Subcutaneous abdominal adipose tissue (tissue), 5 donors: ENCODE data around the gene PTCD1.

Source experiments
- H3K27ac ChIP-seq: one replicate; pipeline ENCODE4 v1.7.0; 2013; ENCODE audit warnings: low read depth, mild to moderate bottlenecking, inconsistent platforms, low read length, moderate library complexity
- H3K27me3 ChIP-seq, 5 donors: one replicate each; pipeline ENCODE4 v1.7.0; 2013; ENCODE audit warnings: low read length in 5 of 5, inconsistent platforms in 1 of 5; ENCODE audit not compliant: control insufficient read depth in 5 of 5, insufficient read depth in 4 of 5
- H3K36me3 ChIP-seq, 5 donors: one replicate each; pipeline ENCODE4 v1.7.0; 2013; ENCODE audit warnings: low read length in 5 of 5; ENCODE audit not compliant: control insufficient read depth in 5 of 5, insufficient read depth in 5 of 5
- H3K4me1 ChIP-seq, 5 donors: one replicate each; pipeline ENCODE4 v1.7.0; 2013; ENCODE audit warnings: low read length in 5 of 5, mild to moderate bottlenecking in 3 of 5, moderate library complexity in 1 of 5; ENCODE audit not compliant: control insufficient read depth in 5 of 5, insufficient read depth in 5 of 5
- H3K4me3 ChIP-seq, 5 donors: one replicate each; pipeline ENCODE4 v1.7.0; 2013; ENCODE audit warnings: low read length in 5 of 5, low read depth in 1 of 5
- H3K9ac ChIP-seq, 5 donors: one replicate each; pipeline ENCODE4 v1.7.0; 2013; ENCODE audit warnings: low read length in 5 of 5, mild to moderate bottlenecking in 4 of 5, moderate library complexity in 3 of 5
- H3K9me3 ChIP-seq, 5 donors: one replicate each; pipeline ENCODE4 v1.7.0; 2013; ENCODE audit warnings: low read length in 5 of 5; ENCODE audit not compliant: control insufficient read depth in 5 of 5
- donor health status: healthy.
- donor health status: healthy.
- donor health status: healthy.
- donor health status: healthy.
- donor health status: healthy.

Gene PTCD1

GRCh38 chr7:99438573-99439480 lies at the start of gene PTCD1, which contains the start of gene CPSF4:
TSS of gene PTCD1 (minus strand) at chr7:99438798. CDS start at chr7:99435242, 3,556 bp downstream.
TSS of gene CPSF4 (plus strand) at chr7:99438943. CDS start at chr7:99439083, 140 bp downstream.
- H3K36me3 ChIP-seq: peaks cover 3 to 15% (median 12%) of the 10 kb centered on the region in 5 donors
- peak within 1 kb of the TSS; percentile 70 for H3K27ac ChIP-seq
- peak within 1 kb of the TSS; percentile 87 to 95 (median 93) for H3K4me3 ChIP-seq
- peak within 1 kb of the TSS; percentile 69 to 92 (median 90) for H3K9ac ChIP-seq
- no peaks in the 10 kb centered on the region for H3K9me3 ChIP-seq
- H3K27me3 ChIP-seq: no peaks in the 10 kb centered on the region
- peaks cover 12 to 43% (median 35%) of the 10 kb centered on the region in 5 donors for H3K4me1 ChIP-seq

GRCh38 chr7:99485094-99485493 lies 46.5 kb upstream of the PTCD1 start:
- Histone ChIP-seq H3K4me1 (no peaks in the 10 kb centered on the region), H3K36me3 (peaks cover 0 to 24% (median 19%) of the 10 kb centered on the region in 5 donors), H3K27ac (no peak overlapping the region), H3K27me3 (no peaks in the 10 kb centered on the region), H3K4me3 (no peak overlapping the region), H3K9me3 (no peaks in the 10 kb centered on the region), H3K9ac (no peak overlapping the region)

- peak overlapping the region in 2 of 5 donors; percentile 12 to 38 for H3K4me3 ChIP-seq
- no peaks in the 10 kb centered on the region for H3K9me3 ChIP-seq
- H3K36me3 ChIP-seq: peaks cover 3 to 8% (median 5%) of the 10 kb centered on the region in 5 donors
- peak overlapping the region in 3 of 5 donors; percentile 4 to 51 (median 31) for H3K9ac ChIP-seq
- H3K27me3 ChIP-seq: no peaks in the 10 kb centered on the region
- H3K27ac ChIP-seq: no peak overlapping the region
- H3K4me1 ChIP-seq: peaks cover 0 to 24% (median 16%) of the 10 kb centered on the region in 5 donors
Measured at GRCh38 chr7:99478464-99479440, 40.2 kb upstream of the PTCD1 start.

- Histone ChIP-seq H3K36me3 (peaks cover 0 to 8% (median 3%) of the 10 kb centered on the region in 5 donors), H3K9ac (no peak overlapping the region), H3K9me3 (no peaks in the 10 kb centered on the region), H3K27ac (no peak overlapping the region), H3K27me3 (no peaks in the 10 kb centered on the region), H3K4me1 (peaks cover 0 to 39% (median 24%) of the 10 kb centered on the region in 5 donors), H3K4me3 (no peak overlapping the region)
Measured at GRCh38 chr7:99476107-99476506, 37.5 kb upstream of the PTCD1 start.

- peak overlapping the region; percentile 56 to 92 (median 89) for H3K9ac ChIP-seq
- H3K4me1 ChIP-seq: peaks cover 0 to 30% (median 19%) of the 10 kb centered on the region in 5 donors
- H3K4me3 ChIP-seq: peak overlapping the region; percentile 71 to 84 (median 82)
- peaks cover 0 to 4% (median 3%) of the 10 kb centered on the region in 5 donors for H3K36me3 ChIP-seq
- no peaks in the 10 kb centered on the region for H3K9me3 ChIP-seq
- H3K27ac ChIP-seq: peak overlapping the region; percentile 81
- H3K27me3 ChIP-seq: no peaks in the 10 kb centered on the region
Measured at GRCh38 chr7:99473315-99473596, 34.7 kb upstream of the PTCD1 start.

- Histone ChIP-seq H3K27ac (peak within 1 kb of the TSS; percentile 81), H3K9me3 (no peaks in the 10 kb centered on the region), H3K27me3 (no peaks in the 10 kb centered on the region), H3K36me3 (peaks cover 0 to 4% (median 3%) of the 10 kb centered on the region in 5 donors), H3K4me1 (peaks cover 0 to 26% (median 17%) of the 10 kb centered on the region in 5 donors), H3K9ac (peak within 1 kb of the TSS; percentile 56 to 92 (median 89)), H3K4me3 (peak within 1 kb of the TSS; percentile 71 to 84 (median 82))
Measured at GRCh38 chr7:99472561-99473314, 34.1 kb upstream of the PTCD1 start, which contains the start of gene ZNF789. TSS of gene ZNF789 (plus strand) at chr7:99472890. CDS start at chr7:99476457, 3,567 bp downstream.

- Histone ChIP-seq H3K4me1 (peaks cover 5 to 44% (median 33%) of the 10 kb centered on the region in 5 donors), H3K4me3 (peak overlapping the region in 4 of 5 donors; percentile 22 to 58 (median 58)), H3K9me3 (no peaks in the 10 kb centered on the region), H3K36me3 (no peaks in the 10 kb centered on the region), H3K27me3 (no peaks in the 10 kb centered on the region), H3K27ac (peak overlapping the region; percentile 57), H3K9ac (peak overlapping the region in 3 of 5 donors; percentile 26 to 59 (median 55))
Measured at GRCh38 chr7:99469381-99470065, 30.9 kb upstream of the PTCD1 start.

GRCh38 chr7:99468336-99468918 lies 29.8 kb upstream of the PTCD1 start:
- Histone ChIP-seq H3K27ac (no peak overlapping the region), H3K4me3 (no peak overlapping the region), H3K4me1 (peaks cover 5 to 40% (median 36%) of the 10 kb centered on the region in 5 donors)

More at GRCh38 chr7:99468336-99468918, 29.8 kb upstream of the PTCD1 start:
- no peaks in the 10 kb centered on the region for H3K27me3 ChIP-seq
- no peak overlapping the region for H3K9ac ChIP-seq
- H3K9me3 ChIP-seq: no peaks in the 10 kb centered on the region
- H3K36me3 ChIP-seq: peaks cover 0 to 5% (median 4%) of the 10 kb centered on the region in 5 donors
